Lower leg skin (tissue), 4 donors: ENCODE measurements around the gene RBM6. TPM values are rescaled to one million over a fixed set of nuclear protein-coding genes. Genes with fewer than 3 reads are reported as not detected.
"Not testable (repeated sequence)": the region's sequence is repeated elsewhere in the genome, so short reads cannot be mapped to it uniquely, and the experiment has no call there.

ENCODE experiments used
- DNase-seq, 2 donors: peaks; one replicate each; pipeline ENCODE4 v3.0.0-alpha.2; 2019; ENCODE audit warnings: low spot score in 2 of 2
- H3K4me3 ChIP-seq: fragments of 200-600 bp; sonication (generic); 2 replicates; pipeline ENCODE4 v1.5.1; 2017; ENCODE audit warnings: mild to moderate bottlenecking, low read depth; ENCODE audit not compliant: poor library complexity, severe bottlenecking
- CTCF ChIP-seq, 3 donors: fragments of 450-650 bp; IDR thresholded peaks; one replicate each; pipeline ENCODE4 v1.5.1; 2016; ENCODE audit warnings: antibody characterized with exemption in 3 of 3, mild to moderate bottlenecking in 3 of 3, moderate library complexity in 2 of 3
- POLR2A ChIP-seq, 2 donors: fragments of 450-650 bp; IDR thresholded peaks; one replicate each; pipeline ENCODE4 v1.6.1; 2016 to 2017; ENCODE audit warnings: antibody characterized with exemption in 2 of 2, mild to moderate bottlenecking in 1 of 2, moderate library complexity in 1 of 2
- WGBS, 2 donors: methylation state at CpG; one replicate each; pipeline ENCODE4 v1.1.5; 2018; 5-methylcytosine and 5-hydroxymethylcytosine counted together
- intact Hi-C: fragments of 100-400 bp; cut with DNase I; formaldehyde crosslinking; loops from one replicate; pipeline ENCODE4 v1.15.0; 2023; ENCODE audit warnings: low total_unique reads
- total RNA-seq, 4 donors: library from RNA; depleted of rRNA; stranded (reverse); fragments of >200 nt; gene quantifications; one replicate each; pipeline ENCODE4 v1.1.0, GENCODE V29; 2016

RBM6 gene
- total RNA-seq, 4 donors from 2014 or later = 41.4 to 121 (median 54.7) TPM

GRCh38 chr3:49930922-49931321 is 9.0 kb upstream of the RBM6 start:
- H3K4me3 ChIP-seq = no peak overlapping the region
- 84 to 100% methylated on average over 1 of the region's 1 CpG for WGBS, 2 donors
- DNase-seq = no peak
- intact Hi-C loops = no loop called here
- TF ChIP-seq CTCF (IDR thresholded peaks at IDR 0.05) (no peak), POLR2A (IDR thresholded peaks at IDR 0.05) (no peak)

GRCh38 chr3:49932281-49932680 is 7.7 kb upstream of the RBM6 start:
- WGBS, 2 donors = 92 to 95% methylated on average over 15 of the region's 15 CpGs
- intact Hi-C loops, DNase-seq, H3K4me3 ChIP-seq: not testable (repeated sequence)

DNA sequence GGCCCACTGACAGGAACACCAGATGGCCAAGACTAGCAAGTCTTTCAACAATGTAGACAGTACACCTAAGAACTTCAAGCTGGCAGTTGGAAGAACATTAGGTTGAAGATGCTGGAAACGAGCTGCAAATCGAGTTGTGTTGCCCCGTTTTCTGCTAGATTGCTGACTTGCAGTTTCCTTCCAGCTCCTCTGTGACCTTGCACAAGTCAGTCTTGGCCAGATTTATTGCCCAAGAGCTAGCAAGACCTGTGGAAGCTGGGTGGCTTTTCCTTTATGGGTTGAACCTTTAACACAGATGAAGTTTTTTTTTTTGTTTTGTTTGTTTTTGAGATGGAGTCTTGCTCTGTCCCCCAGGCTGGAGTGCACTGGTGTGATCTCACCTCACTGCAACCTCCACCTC is 2.9 kb upstream of the RBM6 start:
- H3K4me3 ChIP-seq = no peak overlapping the region
- no peak for DNase-seq
- intact Hi-C loops = no loop called here
- TF ChIP-seq POLR2A (IDR thresholded peaks at IDR 0.05) (no peak), CTCF (IDR thresholded peaks at IDR 0.05) (no peak)
- WGBS, 2 donors = 55 to 62% methylated on average over 3 of the region's 3 CpGs

DNA sequence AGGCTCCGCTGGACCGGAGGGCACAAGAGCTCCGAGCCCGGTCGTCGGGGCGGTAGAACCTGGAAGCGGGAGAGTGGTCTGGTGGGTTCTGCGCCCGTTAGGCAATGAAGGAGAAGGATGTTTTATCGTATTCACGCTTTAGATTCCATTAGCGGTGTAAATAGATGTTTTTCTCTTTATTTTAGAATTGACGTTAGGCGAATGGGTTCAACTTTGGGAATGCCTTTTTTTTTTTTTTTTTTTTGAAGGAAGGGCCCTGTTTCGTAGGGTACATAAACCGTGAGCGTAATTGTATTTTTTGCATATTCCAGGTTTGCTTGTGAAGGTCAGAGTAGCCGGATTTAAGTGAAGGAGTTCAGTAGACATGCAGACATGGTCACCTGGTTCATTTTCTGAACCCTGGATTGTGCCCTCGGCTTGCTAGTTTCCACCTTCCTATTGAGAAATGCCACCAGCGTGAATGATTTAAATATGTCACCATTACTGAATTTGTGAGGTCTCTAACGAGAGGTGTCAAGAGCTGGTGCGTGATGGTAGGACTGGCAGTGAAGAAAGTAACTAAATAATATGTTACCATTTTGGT is 808 bp downstream of the RBM6 start:
- peak overlapping the region; percentile 66 for H3K4me3 ChIP-seq
- TF ChIP-seq POLR2A (IDR thresholded peaks at IDR 0.05) (no peak), CTCF (IDR thresholded peaks at IDR 0.05) (no peak)
- intact Hi-C loops = no loop called here
- WGBS, 2 donors = 6 to 7% methylated on average over 23 of the region's 23 CpGs
- DNase-seq = no peak

DNA sequence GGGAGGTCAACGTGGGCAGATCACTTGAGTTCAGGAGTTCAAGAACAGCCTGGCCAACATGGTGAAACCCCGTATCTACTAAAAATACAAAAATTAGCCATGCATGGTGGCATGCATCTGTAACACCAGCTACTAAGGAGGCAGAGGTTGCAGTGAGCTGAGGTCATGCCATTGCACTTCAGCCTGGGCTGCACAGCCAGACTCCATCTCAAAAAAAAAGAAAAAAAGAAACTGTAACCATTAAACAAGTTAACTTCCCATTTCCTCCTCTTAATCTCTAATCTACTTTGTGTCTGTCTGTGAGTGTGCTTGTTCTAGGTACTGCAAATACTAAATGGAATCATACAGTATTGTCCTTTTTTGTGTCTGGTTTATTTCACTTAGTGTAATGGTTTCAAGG is 2.7 kb downstream of the RBM6 start:
- TF ChIP-seq CTCF (IDR thresholded peaks at IDR 0.05) = no peak
- TF ChIP-seq POLR2A (IDR thresholded peaks at IDR 0.05) = no peak
- WGBS, 2 donors = 66 to 76% methylated on average over 2 of the region's 2 CpGs
- intact Hi-C loops = no loop called here

GRCh38 chr3:49952924-49953323 is 13.0 kb downstream of the RBM6 start:
- DNase-seq = no peak
- intact Hi-C loops = no loop called here
- H3K4me3 ChIP-seq = no peak overlapping the region
- WGBS, 2 donors = 94 to 98% methylated on average over 6 of the region's 6 CpGs
- TF ChIP-seq POLR2A (IDR thresholded peaks at IDR 0.05) = no peak
- TF ChIP-seq CTCF (IDR thresholded peaks at IDR 0.05) = no peak

More for the DNA sequence above, 2.7 kb downstream of the RBM6 start:
- DNase-seq = no peak
- H3K4me3 ChIP-seq = no peak overlapping the region
